CMK (cell line): Measurements from ENCODE around the gene ARTN.

ENCODE experiments used
- DNase-seq: peaks from one replicate; pipeline ENCODE4 v3.0.0-alpha.2; 2010; ENCODE audit warnings: low read depth

ARTN gene

GRCh38 chr1:43986712-43987111 lies 53.1 kb downstream of the ARTN start:
- DNase-seq, result no peak
